Measurements from ENCODE around the gene RGS7BP. TPM values are rescaled to one million over a fixed set of nuclear protein-coding genes. Genes with fewer than 3 reads are reported as not detected.

The RGS7BP gene
- total and polyA plus RNA-seq, 2 of the 13 experiments (the other 11 are each of a cell fraction or from before 2014, with no cell fraction given) = not detected

GRCh38 chr5:64458948-64459347, 46.9 kb upstream of the RGS7BP start:
- whole genome bisulfite sequencing (ENCODE audit: low lambda C conversion rate) = 0% methylated on average over 1 of the region's 3 CpGs
- FAIRE-seq (no peak), ATAC-seq (no peak), DNase-seq (ENCODE audit: low spot score) (no peak)
- in situ Hi-C loops (cut with HindIII; ENCODE audit: extremely low pct_ligation_motif_present, low pct_unique_long_range_greater_than_20kb) (no loop called here), intact Hi-C loops (cut with micrococcal nuclease; ENCODE audit: unreplicated experiment) (no loop called here)
- TF ChIP-seq SMAD3 (CRISPR knock-in tag; IDR thresholded peaks at IDR 0.05) = no peak
- TF ChIP-seq, protein P1, sequence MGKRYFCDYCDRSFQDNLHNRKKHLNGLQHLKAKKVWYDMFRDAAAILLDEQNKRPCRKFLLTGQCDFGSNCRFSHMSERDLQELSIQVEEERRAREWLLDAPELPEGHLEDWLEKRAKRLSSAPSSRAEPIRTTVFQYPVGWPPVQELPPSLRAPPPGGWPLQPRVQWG (CRISPR knock-in tag; IDR thresholded peaks at IDR 0.05; ENCODE audit: borderline replicate concordance, low read depth) = no peak
- TF ChIP-seq TAF1 (CRISPR knock-in tag; IDR thresholded peaks at IDR 0.05) = no peak
- TF ChIP-seq PAX8 (CRISPR knock-in tag; IDR thresholded peaks at IDR 0.05; ENCODE audit: borderline replicate concordance) = no peak
- TF ChIP-seq, protein P2, sequence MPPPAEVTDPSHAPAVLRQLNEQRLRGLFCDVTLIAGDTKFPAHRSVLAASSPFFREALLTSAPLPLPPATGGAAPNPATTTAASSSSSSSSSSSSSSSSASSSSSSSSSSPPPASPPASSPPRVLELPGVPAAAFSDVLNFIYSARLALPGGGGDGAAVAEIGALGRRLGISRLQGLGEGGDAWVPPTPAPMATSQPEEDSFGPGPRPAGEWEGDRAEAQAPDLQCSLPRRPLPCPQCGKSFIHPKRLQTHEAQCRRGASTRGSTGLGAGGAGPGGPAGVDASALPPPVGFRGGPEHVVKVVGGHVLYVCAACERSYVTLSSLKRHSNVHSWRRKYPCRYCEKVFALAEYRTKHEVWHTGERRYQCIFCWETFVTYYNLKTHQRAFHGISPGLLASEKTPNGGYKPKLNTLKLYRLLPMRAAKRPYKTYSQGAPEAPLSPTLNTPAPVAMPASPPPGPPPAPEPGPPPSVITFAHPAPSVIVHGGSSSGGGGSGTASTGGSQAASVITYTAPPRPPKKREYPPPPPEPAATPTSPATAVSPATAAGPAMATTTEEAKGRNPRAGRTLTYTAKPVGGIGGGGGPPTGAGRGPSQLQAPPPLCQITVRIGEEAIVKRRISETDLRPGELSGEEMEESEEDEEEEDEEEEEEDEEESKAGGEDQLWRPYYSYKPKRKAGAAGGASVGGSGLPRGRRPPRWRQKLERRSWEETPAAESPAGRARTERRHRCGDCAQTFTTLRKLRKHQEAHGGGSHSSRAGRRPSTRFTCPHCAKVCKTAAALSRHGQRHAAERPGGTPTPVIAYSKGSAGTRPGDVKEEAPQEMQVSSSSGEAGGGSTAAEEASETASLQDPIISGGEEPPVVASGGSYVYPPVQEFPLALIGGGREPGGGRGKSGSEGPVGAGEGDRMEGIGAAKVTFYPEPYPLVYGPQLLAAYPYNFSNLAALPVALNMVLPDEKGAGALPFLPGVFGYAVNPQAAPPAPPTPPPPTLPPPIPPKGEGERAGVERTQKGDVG (CRISPR knock-in tag; IDR thresholded peaks at IDR 0.05; ENCODE audit: borderline replicate concordance) = no peak
- no peak for TF ChIP-seq MYC (CRISPR knock-in tag; IDR thresholded peaks at IDR 0.05; ENCODE audit: borderline replicate concordance)
- TF ChIP-seq, protein P3, sequence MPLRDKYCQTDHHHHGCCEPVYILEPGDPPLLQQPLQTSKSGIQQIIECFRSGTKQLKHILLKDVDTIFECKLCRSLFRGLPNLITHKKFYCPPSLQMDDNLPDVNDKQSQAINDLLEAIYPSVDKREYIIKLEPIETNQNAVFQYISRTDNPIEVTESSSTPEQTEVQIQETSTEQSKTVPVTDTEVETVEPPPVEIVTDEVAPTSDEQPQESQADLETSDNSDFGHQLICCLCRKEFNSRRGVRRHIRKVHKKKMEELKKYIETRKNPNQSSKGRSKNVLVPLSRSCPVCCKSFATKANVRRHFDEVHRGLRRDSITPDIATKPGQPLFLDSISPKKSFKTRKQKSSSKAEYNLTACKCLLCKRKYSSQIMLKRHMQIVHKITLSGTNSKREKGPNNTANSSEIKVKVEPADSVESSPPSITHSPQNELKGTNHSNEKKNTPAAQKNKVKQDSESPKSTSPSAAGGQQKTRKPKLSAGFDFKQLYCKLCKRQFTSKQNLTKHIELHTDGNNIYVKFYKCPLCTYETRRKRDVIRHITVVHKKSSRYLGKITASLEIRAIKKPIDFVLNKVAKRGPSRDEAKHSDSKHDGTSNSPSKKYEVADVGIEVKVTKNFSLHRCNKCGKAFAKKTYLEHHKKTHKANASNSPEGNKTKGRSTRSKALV (CRISPR knock-in tag; IDR thresholded peaks at IDR 0.05) = no peak
- TF ChIP-seq PRMT3 (CRISPR knock-in tag; IDR thresholded peaks at IDR 0.05; ENCODE audit: borderline replicate concordance, low read depth) = no peak
- Histone ChIP-seq H3K4me2 (ENCODE audit: low read depth, low read length) (no peak overlapping the region), H3K36me3 (replicated peaks in 1 of 2; ENCODE audit: control insufficient read depth in 1 of 2, insufficient read depth in 2 of 2, low read length in 2 of 2) (no peaks in the 10 kb centered on the region), H2AFZ (ENCODE audit: low read length) (no peak overlapping the region), H3K27ac (ENCODE audit: extremely low read length, insufficient read depth, low read length) (no peak overlapping the region), H4K20me1 (ENCODE audit: insufficient read depth, low read length) (no peaks in the 10 kb centered on the region), H3K79me2 (ENCODE audit: insufficient read depth, low read length) (no peaks in the 10 kb centered on the region), H3K27me3 (ENCODE audit: control insufficient read depth in 1 of 2, insufficient read depth in 2 of 2, low read length in 2 of 2) (no peaks in the 10 kb centered on the region), H3K4me1 (ENCODE audit: insufficient read depth, low read length) (no peaks in the 10 kb centered on the region), H3K9ac (ENCODE audit: insufficient read depth, low read depth, low read length) (no peak overlapping the region), H3K4me3 (replicated peaks in 1 of 3; ENCODE audit: insufficient read depth in 1 of 3, low read depth in 2 of 3, low read length in 3 of 3) (no peak overlapping the region), H3K9me3 (ENCODE audit: low read length) (peaks cover 11% of the 10 kb centered on the region)
- CTCF ChIA-PET (ENCODE audit: low intra/inter-chr PET ratio, low total read pairs) = no interaction called here
- POLR2A ChIA-PET = no interaction called here
- BruUV-seq (replicated peaks) = no TSS peak
